ENCODE data around the gene NHSL1. TPM values are rescaled to one million over a fixed set of nuclear protein-coding genes. Genes with fewer than 3 reads are reported as not detected.
A peak's percentile ranks its signal among the peaks of the same experiment; 100 is the strongest.

NHSL1 gene
- total RNA-seq, 1 donor from 2014 or later, result 72.3 TPM

- no peaks in the 10 kb centered on the region for H3K36me3 Mint-ChIP-seq (ENCODE audit: low read depth, unreplicated experiment)
- H3K27ac Mint-ChIP-seq (ENCODE audit: unreplicated experiment), result peak overlapping the region; percentile 36
- H3K27me3 Mint-ChIP-seq (ENCODE audit: unreplicated experiment), result no peaks in the 10 kb centered on the region
- DNase-seq (ENCODE audit: low spot score), result no peak
- peaks cover 43% of the 10 kb centered on the region for H3K4me1 Mint-ChIP-seq (ENCODE audit: unreplicated experiment)
- no peaks in the 10 kb centered on the region for H3K9me3 Mint-ChIP-seq (ENCODE audit: unreplicated experiment)
- no peak for TF ChIP-seq CTCF (IDR thresholded peaks at IDR 0.05; ENCODE audit: unreplicated experiment)
- H3K4me3 Mint-ChIP-seq (ENCODE audit: unreplicated experiment), result no peak overlapping the region
Observed at GRCh38 chr6:138498629-138499302, 528 bp downstream of the NHSL1 start.

- Mint-ChIP-seq H3K4me3 (ENCODE audit: unreplicated experiment) (no peak overlapping the region), H3K4me1 (ENCODE audit: unreplicated experiment) (peaks cover 46% of the 10 kb centered on the region), H3K27ac (ENCODE audit: unreplicated experiment) (no peak overlapping the region), H3K9me3 (ENCODE audit: unreplicated experiment) (no peaks in the 10 kb centered on the region), H3K36me3 (ENCODE audit: low read depth, unreplicated experiment) (no peaks in the 10 kb centered on the region), H3K27me3 (ENCODE audit: unreplicated experiment) (peaks cover 3% of the 10 kb centered on the region)
- TF ChIP-seq CTCF (IDR thresholded peaks at IDR 0.05; ENCODE audit: unreplicated experiment), result no peak
- DNase-seq (ENCODE audit: low spot score), result no peak
Observed at GRCh38 chr6:138497286-138497685, 2.0 kb downstream of the NHSL1 start.

GRCh38 chr6:138494312-138494711 is 5.0 kb downstream of the NHSL1 start:
- DNase-seq (ENCODE audit: low spot score), result no peak
- Mint-ChIP-seq H3K36me3 (ENCODE audit: low read depth, unreplicated experiment) (peaks cover 1% of the 10 kb centered on the region), H3K9me3 (ENCODE audit: unreplicated experiment) (no peaks in the 10 kb centered on the region), H3K27ac (ENCODE audit: unreplicated experiment) (no peak overlapping the region), H3K4me1 (ENCODE audit: unreplicated experiment) (peaks cover 28% of the 10 kb centered on the region), H3K4me3 (ENCODE audit: unreplicated experiment) (no peak overlapping the region), H3K27me3 (ENCODE audit: unreplicated experiment) (peaks cover 5% of the 10 kb centered on the region)
- no peak for TF ChIP-seq CTCF (IDR thresholded peaks at IDR 0.05; ENCODE audit: unreplicated experiment)

- TF ChIP-seq CTCF (IDR thresholded peaks at IDR 0.05; ENCODE audit: unreplicated experiment), result no peak
- peak overlapping the region; percentile 20 for H3K27ac Mint-ChIP-seq (ENCODE audit: unreplicated experiment)
- H3K9me3 Mint-ChIP-seq (ENCODE audit: unreplicated experiment), result no peaks in the 10 kb centered on the region
- no peak overlapping the region for H3K4me3 Mint-ChIP-seq (ENCODE audit: unreplicated experiment)
- peaks cover 26% of the 10 kb centered on the region for H3K4me1 Mint-ChIP-seq (ENCODE audit: unreplicated experiment)
- no peak for DNase-seq (ENCODE audit: low spot score)
- peaks cover 8% of the 10 kb centered on the region for H3K36me3 Mint-ChIP-seq (ENCODE audit: low read depth, unreplicated experiment)
- peaks cover 6% of the 10 kb centered on the region for H3K27me3 Mint-ChIP-seq (ENCODE audit: unreplicated experiment)
Observed at GRCh38 chr6:138493413-138493812, 5.9 kb downstream of the NHSL1 start.

GRCh38 chr6:138492871-138493270 is 6.4 kb downstream of the NHSL1 start:
- H3K4me3 Mint-ChIP-seq (ENCODE audit: unreplicated experiment), result no peak overlapping the region
- H3K9me3 Mint-ChIP-seq (ENCODE audit: unreplicated experiment), result no peaks in the 10 kb centered on the region
- peaks cover 24% of the 10 kb centered on the region for H3K4me1 Mint-ChIP-seq (ENCODE audit: unreplicated experiment)
- peaks cover 8% of the 10 kb centered on the region for H3K36me3 Mint-ChIP-seq (ENCODE audit: low read depth, unreplicated experiment)
- H3K27me3 Mint-ChIP-seq (ENCODE audit: unreplicated experiment), result peaks cover 6% of the 10 kb centered on the region
- no peak for TF ChIP-seq CTCF (IDR thresholded peaks at IDR 0.05; ENCODE audit: unreplicated experiment)
- H3K27ac Mint-ChIP-seq (ENCODE audit: unreplicated experiment), result no peak overlapping the region
- no peak for DNase-seq (ENCODE audit: low spot score)

All from endothelial cell (in vitro differentiated cells).